OCI-LY7 (cell line): ENCODE measurements around the gene RSPH1.

ENCODE experiments used
- CTCF ChIP-seq: fragments of 200-600 bp; sonication (generic); conservative IDR thresholded peaks from 2 replicates; pipeline ENCODE4 v1.5.1; 2014; ENCODE audit warnings: mild to moderate bottlenecking, antibody characterized with exemption, low read length, moderate library complexity, mixed read lengths
- EZH2phosphoT487 ChIP-seq: fragments of 200-600 bp; sonication (generic); IDR thresholded peaks from 2 replicates; pipeline ENCODE4 v1.6.1; 2018; ENCODE audit warnings: low read depth, borderline replicate concordance, mild to moderate bottlenecking, mixed run types, antibody characterized with exemption, low read length, moderate library complexity, mixed read lengths

DNA sequence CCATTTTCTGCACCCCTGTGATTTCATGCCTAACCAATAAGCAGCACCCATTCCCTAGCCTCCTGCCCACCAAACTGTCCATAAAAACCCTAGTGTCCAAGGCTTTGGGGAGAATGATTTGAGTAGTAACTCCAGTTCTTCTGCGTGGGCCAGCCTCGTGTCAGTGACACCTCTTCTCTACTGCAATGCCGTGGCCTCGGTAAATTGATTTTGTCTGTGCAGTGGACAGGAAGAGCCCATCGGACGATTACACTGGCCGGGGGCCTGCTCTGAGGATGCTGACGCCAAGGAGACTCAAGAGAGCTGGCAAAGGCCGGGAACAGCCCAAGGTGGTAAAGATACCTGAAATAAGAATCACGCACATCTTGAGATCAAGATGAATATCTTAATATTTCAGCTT is 29.3 kb downstream of the RSPH1 start:
- TF ChIP-seq CTCF (no peak), EZH2phosphoT487 (no peak)
